Measurements from ENCODE around the gene SCAF4.

SCAF4 gene

DNA sequence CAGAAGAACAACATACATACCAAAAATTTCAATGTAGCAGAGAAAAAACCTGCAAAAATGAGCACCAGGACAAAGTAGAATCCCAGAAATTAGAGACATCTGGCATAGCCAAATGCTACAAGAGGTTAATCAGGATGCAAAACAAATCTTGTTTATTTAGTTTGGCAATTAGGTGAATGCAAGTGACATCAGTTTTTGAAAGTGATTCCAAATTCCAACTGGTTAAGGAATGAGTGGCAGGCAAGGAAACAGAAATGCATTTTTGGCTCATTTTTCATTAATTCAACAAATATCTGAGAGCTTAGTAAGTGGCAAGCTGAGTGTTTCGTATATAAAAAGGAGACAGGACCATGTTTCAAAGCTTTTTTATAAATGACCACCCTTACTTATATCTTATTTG, 21.3 kb downstream of the SCAF4 start:
- no peak for DNase-seq

DNA sequence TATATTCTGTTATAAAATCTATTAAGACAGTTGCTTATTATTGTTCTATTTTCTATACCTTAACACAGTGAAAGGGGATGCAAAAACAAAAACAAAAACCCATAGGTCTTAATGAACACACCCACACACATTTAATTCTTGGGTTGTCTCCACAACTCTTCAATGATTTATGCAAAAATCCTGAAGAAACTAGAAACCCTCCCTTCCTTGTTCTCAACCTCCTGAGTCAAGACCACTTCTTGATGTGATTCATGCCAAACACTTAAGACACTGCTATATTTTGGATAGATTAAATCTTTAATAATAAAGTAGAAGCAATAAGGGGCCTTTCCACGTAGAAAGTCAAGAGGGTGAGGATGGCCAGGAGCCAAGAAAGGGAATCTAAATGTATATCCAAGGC, 23.4 kb downstream of the SCAF4 start:
- no peak for DNase-seq

GRCh38 chr21:31707499-31707898, 24.4 kb downstream of the SCAF4 start:
- DNase-seq: no peak

DNA sequence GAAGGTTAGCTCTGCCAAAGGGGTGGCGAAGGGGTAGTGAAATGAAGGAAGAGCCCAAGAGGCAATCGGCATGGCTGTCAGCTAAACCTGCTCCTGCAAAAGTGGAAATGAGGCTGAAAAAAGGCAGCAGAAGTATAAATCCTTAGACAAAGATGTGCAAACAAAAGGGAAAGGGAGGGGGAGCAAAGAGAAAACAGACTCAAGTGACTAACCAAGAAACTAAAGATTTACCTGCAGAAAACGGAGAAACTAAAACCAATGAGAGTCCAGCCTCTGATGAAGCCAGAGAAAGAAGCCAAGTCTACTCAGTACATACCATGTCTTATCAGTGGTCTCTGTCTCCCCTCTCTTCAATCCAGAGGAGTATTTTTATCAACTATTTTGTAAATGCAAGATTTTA, 25.4 kb downstream of the SCAF4 start:
- DNase-seq: no peak

DNA sequence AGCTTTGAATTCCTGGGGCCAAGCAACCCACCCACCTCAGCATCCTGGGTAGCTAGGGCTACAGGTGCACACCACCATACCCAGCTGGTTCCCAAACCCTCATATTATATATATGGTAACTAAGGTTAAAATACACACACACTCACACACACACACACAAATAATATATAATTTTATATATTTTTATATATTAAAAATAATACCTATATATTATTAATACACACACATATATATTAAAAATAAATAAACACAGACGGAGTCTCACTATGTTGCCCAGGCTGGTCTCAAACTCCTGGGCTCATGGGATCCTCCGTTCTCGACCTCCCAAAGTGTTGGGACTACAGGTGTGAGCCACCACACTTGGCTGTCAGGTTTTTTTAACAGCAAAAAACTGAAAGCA, 31.9 kb downstream of the SCAF4 start:
- DNase-seq: no peak

DNA sequence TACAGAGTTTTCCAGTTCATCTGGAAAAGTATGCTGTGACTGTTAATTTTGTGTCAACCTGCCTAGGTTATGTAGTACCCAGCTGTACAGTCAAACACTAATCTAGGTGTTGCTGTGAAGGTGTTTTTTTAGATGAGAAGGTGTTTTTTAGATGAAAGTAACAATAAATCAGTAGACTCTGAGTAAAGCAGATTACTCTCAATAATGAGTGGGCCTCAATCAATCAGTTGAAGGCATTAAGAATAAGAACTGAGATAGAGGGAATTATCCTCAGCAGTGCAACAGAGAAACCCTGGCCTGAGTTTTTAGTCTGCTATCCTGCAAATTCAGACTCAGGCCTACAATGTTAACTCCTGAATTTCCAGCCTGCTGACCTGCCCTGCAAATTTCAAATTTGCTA, 33.5 kb downstream of the SCAF4 start:
- no peak for DNase-seq

- DNase-seq: no peak
Observed at GRCh38 chr21:31696424-31696823, 35.5 kb downstream of the SCAF4 start.

DNA sequence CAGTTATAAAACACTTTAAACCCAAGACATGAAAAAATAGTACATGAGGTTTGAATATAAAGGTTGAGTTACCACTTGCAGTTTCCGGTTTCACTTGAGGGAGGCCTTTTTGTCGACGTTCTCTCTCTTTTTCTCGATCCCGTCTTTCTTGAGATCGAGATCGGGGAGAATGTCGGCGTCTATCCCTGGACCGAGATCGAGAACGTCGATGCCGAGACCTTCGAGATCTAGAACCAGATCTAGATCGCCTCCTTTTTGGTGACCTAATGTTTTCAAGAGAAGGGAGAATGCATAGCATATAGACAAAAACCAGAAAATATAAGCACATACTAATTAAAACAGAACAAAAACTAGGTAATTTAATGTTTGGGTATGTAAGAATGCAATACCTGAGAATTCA, 38.7 kb downstream of the SCAF4 start:
- DNase-seq: no peak

DNA sequence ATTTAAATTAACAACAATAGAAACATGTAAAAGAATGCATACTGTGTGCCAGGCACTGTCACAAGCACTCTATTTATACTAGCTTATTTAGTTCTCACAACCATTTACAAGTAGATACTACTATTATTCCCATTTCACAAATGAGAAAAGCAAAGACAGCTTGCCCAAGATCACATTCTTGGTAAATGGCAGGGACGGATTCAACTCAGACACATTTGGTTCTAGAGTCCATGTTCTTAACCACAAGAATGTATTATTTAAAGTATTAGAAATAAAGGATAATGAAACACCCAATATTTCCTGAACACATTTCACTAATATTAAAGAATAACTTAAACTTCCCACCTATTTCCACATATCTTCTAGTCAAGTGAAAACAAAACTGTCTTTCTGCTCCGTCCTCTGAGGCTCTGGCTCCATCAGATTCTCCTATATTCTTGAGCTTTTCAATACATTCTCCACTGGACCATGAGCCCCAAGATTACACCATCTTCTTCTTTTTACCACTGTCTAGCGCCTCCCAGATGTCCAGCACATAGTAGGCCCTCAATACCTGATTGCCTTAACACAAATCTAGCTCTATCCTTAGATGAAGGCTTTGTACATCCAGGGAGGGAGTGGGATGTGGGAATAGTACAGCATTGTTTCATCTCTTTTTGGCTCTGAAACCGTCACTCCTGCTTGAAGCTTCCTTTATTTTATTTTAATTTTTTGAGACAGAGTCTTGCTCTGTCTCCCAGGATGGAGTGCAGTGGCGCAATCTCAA, 43.1 kb downstream of the SCAF4 start:
- no peak for DNase-seq

DNA sequence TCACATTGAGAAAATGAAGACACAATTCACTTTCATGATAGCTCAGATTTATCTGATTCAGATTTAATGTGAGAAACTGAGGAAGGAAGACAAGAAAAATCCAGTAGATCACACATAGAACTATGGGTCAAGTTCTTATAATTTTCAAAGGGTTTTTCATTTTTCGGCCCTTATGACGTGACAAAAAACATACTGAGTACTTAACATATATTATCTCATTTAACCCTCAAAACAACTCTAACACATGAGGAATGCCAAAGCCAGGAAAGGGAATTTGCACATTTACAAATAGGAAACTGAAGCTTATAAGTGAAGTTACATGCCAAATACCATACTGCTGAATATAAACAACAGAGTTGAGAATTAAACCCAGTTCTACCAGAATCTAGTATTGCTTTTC, 44.8 kb downstream of the SCAF4 start:
- no peak for DNase-seq

DNA sequence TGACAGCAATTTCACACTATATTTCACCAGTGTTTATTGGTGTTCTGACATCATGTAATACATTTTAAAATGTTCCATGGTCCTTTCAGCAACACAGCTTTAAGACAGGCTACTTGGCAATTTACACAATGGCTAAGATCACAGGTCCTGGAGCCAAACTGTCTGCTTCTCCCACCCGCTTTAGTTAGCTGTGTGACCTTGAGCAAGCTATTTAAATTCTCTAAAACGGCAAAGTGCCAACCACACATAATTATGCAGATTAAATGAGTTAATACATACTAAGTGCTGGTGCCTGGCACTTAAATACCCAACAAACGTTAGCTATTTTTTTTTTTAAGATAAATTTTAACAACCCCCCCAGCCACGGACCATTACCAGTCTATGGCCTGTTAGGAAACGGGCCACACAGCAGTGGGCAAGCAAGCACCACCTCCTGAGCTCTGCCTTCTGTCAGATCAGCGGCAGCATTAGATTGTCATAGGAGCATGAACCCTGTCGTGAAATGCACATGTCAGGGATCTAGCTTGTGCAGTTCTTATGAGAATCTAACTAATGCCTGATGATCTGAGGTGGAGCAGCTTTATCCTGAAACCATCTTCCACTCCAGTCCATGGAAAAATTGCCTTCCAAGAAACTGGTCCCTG, 45.5 kb downstream of the SCAF4 start:
- DNase-seq: no peak

DNA sequence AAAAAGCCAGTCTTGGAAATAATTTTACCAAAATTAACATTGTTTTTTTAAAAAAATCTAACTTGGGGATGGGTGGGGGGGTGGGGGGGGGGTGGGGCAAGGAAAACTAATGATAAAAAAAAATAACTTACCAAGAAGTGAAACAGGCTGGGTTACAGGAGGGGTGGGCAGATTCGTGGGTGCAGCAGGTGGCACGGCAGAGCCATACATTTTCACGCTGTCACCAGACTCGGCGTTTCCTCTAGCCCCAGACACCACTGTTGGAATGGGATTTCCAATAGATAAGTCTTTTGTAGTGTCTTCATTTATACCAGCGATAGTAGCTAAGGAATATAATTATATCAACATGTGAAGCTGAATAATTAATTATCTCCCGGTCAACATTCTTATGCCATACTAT, 47.0 kb downstream of the SCAF4 start:
- DNase-seq: no peak

DNA sequence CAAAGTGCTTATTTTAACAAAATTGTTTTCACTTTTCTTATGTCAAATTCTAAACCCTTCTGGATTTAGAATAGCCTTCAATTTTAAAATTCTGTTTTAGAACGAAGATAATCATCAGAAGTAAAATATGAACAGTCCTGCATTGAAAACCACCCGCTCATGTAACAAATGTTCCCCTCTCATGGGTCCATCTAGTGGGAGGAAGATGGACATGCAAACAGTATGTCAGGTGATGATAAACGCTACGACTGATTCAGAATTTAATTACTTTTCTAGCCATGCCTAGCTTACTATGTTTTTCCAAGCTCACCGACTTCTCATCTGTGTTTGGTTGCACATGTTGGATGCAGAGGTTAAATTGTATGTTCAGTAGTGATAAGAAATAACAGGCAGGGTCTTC, 48.9 kb downstream of the SCAF4 start:
- no peak for DNase-seq

DNA sequence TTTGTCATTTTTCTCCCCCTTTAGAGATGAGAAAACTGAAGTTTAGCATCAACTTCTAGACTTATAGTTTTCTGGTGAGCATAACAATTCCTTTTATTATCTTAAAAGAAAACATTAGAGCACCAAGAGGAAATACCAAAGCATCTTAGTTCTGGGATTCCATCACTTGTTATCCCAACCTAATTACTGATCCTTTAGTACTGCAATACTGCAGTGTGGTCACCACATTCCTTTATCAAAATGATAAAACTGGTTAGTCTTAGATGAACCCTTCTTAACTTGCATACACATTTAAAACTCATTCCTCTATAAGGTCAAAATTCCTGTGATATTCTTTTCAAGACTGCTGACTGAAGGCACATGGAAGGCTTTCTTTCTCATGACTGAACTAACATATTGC, 49.3 kb downstream of the SCAF4 start:
- no peak for DNase-seq

DNA sequence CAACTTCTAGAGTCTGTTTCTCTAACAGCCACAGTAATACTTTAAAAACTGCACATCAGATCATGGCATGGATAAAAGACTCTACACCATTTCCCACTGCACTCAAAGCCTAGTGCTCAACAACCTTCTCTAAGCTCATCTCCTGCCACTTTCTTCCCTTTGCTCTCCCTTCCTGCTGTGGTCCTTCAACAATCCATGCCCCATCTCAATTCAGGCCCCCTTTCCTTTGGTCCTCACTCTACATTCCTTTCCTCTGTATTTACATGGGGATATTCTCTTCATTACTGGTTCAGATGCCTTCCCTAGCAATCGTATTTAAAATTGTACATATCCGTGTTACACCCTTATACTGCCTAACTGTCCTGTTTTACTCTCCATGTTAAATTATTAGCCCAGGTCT, 53.4 kb downstream of the SCAF4 start:
- DNase-seq: no peak

DNA sequence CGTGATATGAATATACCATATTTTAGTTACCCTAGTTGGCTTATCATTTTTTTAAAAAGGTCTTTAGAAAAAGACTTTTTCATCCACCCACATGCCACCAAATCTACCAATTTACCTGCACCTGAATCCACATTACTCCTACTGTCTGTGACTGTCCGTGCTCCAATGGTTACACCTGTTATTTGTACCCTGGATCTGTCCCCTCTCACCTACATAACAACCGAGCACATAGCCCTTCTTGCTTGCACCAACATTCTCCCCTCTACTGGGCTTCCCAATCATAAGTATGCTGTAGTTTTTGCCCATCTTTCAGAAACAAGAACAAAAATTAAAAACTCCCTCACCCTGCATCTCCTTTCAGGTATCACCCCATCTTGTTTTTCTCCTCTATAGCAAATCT, 54.9 kb downstream of the SCAF4 start:
- DNase-seq: no peak

DNA sequence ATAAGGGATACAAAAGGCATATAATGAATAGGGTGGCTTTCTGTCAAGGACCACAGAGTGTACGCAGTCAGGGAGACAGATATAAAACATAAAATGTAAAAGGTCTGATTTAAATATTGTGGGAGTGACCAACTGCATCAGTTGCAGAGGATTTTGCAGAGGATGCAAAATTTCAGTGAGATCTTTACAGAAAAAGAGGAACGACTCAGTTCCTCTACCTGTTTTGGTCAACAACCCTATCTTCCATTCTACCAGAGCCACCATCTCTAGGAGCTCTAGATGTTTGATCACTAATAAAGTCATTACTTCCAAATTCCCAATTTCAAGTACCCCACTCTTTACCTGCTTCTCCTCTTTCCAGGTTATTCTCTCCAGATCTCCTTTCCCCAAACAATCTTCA, 56.0 kb downstream of the SCAF4 start:
- DNase-seq: no peak

DNA sequence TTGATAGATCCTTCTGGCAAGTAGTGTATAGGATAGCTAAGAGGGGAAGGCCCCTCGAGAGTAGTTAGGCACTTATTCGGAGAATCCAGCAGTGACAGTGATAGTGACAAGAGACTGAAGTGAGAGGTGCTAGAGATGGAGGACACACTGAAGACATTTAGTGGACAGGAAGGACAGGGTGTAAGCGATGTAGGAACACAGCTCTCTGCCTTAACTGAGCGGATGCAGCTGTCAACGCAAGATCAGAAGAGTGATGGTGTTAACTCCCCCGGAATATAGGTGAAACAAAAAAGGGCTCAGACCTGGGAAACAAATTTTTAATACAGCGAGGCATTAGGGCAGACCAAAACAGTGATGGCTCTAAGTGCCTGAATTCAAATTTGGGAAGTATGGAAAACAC, 56.6 kb downstream of the SCAF4 start:
- no peak for DNase-seq

DNA sequence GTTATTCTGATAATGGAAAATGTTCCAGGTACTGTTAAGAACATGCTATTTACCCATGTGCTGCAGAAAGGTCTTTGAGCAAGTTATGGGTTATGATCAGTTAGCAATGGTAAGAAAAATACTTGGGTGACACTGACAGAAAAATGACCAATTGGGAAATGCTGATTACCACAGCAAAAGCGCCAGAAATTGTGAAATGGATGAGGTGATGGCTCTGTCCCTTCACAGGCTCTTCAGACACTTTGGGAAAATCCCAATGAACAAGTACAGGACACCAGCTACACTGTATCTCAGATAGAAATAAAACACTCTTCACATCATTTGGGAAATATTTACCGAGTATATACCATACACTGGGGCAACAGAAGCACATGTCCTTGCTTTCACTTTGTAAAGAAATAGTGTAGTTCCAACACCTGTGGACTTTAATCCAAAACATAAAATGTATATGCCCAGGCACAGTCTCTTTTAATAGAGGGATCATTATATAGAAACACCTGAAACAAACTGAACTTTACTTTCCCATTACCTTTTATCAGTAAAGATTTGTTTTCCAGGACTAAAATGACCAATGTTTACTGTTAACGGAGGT, 58.5 kb downstream of the SCAF4 start:
- DNase-seq: no peak

GRCh38 chr21:31671931-31672330, 60.0 kb downstream of the SCAF4 start:
- no peak for DNase-seq

DNA sequence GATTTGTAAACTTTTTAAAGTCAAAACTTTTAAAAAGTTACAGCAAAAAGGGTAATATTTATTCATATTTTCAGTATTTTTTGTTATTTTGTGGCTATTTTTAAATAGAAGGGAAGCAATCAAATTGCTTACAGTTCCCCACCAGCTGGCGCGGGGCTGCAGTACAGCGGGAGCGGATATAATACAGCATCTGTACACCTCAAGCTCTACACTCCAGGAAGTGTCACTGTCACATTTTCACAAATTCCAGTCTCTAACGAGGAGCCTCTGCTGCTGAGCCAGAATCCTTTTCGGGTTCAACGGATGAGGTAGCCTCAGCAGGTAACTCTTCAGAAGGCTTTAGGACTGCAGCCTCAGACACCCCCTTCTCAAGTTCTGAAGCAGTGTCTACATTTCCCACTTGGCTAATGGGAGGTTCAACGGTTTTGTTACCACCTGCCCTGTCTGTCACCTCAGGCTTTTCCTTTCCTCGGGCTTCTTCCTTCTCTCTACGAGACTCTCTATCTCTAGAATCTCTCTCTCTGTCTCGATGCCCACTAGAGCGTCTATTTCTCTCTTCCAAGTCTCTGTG, 60.7 kb downstream of the SCAF4 start:
- DNase-seq: no peak

- DNase-seq: no peak
Observed at GRCh38 chr21:31670070-31670469, 61.8 kb downstream of the SCAF4 start.

GRCh38 chr21:31668651-31669491, 63.0 kb downstream of the SCAF4 start:
- DNase-seq: no peak
